Measurements from ENCODE around the gene HYAL1.

The HYAL1 gene

GRCh38 chr3:50256978-50257890, 46.1 kb downstream of the HYAL1 start:
- peak overlapping the region in 9 of 21 experiments; percentile 27 to 98 (median 46) for H3K27ac ChIP-seq
- H3K4me3 ChIP-seq: no peak overlapping the region

- Histone ChIP-seq H3K27ac (peak overlapping the region in 19 of 21 experiments; percentile 22 to 91 (median 75)), H3K4me3 (no peak overlapping the region)
Observed at GRCh38 chr3:50255251-50255615, 48.1 kb downstream of the HYAL1 start.

GRCh38 chr3:50254577-50255250, 48.7 kb downstream of the HYAL1 start:
- Histone ChIP-seq H3K4me3 (no peak overlapping the region), H3K27ac (peak overlapping the region in 20 of 21 experiments; percentile 22 to 91 (median 74))

- peak overlapping the region in 13 of 21 experiments; percentile 17 to 90 (median 55) for H3K27ac ChIP-seq
- H3K4me3 ChIP-seq: no peak overlapping the region
Observed at GRCh38 chr3:50251220-50251619, 52.2 kb downstream of the HYAL1 start.

- Histone ChIP-seq H3K4me3 (no peak overlapping the region), H3K27ac (peak overlapping the region in 9 of 21 experiments; percentile 20 to 91 (median 74))
Observed at GRCh38 chr3:50250514-50250913, 52.9 kb downstream of the HYAL1 start.

Measured in skin epidermis (tissue), 12 donors.